H1 (cell line): Measurements from ENCODE around the gene PRKAB2. TPM values are rescaled to one million over a fixed set of nuclear protein-coding genes. Genes with fewer than 3 reads are reported as not detected.

Experiments used
- HDAC2 ChIP-seq, 2 experiments: fragments of 300-600 bp in 1 of 2; sonication (generic) in 1 of 2; IDR thresholded peaks; 2 replicates each; pipeline ENCODE4 v1.6.1; 2011 to 2012; ENCODE audit warnings: low read depth in 2 of 2, low read length in 2 of 2, mild to moderate bottlenecking in 2 of 2, moderate library complexity in 2 of 2, borderline replicate concordance in 1 of 2, inconsistent platforms in 1 of 2
- polyA plus RNA-seq, 7 experiments: library from polyadenylated mRNA; depleted of rRNA in 3 of 7; stranded (reverse) in 5 of 7; unstranded in 2 of 7; fragments of >200 nt in 5 of 7; fragments of 200-250 nt in 2 of 7; gene quantifications; 1 replicate in 5 of 7; 2 replicates in 1 of 7; 4 replicates in 1 of 7; pipeline versions ENCODE4 v1.2.1 to v1.2.3, GENCODE V29; 2011 to 2013; ENCODE audit warnings: missing spikeins in 2 of 7, mixed read lengths in 2 of 7
- total RNA-seq: library from RNA; stranded (reverse); fragmentation: NEBNext Ultra II Directional; extraction: Animal tissue kit (Norgen Biotek cat#: 25700); gene quantifications from 2 replicates; pipeline ENCODE4 v1.2.1, GENCODE V29; 2021
- TF ChIP-seq, protein P1 (sequence below), 3 experiments: IDR thresholded peaks; 1 replicate in 2 of 3; 2 replicates in 1 of 3; pipeline versions ENCODE4 v1.5.1 to v1.6.1; 2011; ENCODE audit warnings: low read length in 3 of 3, mild to moderate bottlenecking in 3 of 3, inconsistent platforms in 2 of 3, low read depth in 1 of 3, moderate library complexity in 1 of 3; ENCODE audit not compliant: insufficient read depth in 1 of 3; ENCODE audit errors: control extremely low read depth in 1 of 3

PRKAB2 gene
- total and polyA plus RNA-seq, 2 of the 8 experiments (the other 6 are each of a cell fraction or from before 2014, with no cell fraction given) = 15.0 to 18.9 TPM

- TF ChIP-seq, protein P1, sequence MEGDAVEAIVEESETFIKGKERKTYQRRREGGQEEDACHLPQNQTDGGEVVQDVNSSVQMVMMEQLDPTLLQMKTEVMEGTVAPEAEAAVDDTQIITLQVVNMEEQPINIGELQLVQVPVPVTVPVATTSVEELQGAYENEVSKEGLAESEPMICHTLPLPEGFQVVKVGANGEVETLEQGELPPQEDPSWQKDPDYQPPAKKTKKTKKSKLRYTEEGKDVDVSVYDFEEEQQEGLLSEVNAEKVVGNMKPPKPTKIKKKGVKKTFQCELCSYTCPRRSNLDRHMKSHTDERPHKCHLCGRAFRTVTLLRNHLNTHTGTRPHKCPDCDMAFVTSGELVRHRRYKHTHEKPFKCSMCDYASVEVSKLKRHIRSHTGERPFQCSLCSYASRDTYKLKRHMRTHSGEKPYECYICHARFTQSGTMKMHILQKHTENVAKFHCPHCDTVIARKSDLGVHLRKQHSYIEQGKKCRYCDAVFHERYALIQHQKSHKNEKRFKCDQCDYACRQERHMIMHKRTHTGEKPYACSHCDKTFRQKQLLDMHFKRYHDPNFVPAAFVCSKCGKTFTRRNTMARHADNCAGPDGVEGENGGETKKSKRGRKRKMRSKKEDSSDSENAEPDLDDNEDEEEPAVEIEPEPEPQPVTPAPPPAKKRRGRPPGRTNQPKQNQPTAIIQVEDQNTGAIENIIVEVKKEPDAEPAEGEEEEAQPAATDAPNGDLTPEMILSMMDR (IDR thresholded peaks at IDR 0.05; ENCODE audit: control extremely low read depth in 1 of 3, insufficient read depth in 1 of 3, low read depth in 1 of 3, low read length in 3 of 3) = no peak
- no peak for TF ChIP-seq HDAC2 (IDR thresholded peaks at IDR 0.05; ENCODE audit: borderline replicate concordance in 1 of 2, low read depth in 2 of 2, low read length in 2 of 2)
These were observed 60.7 kb downstream of the PRKAB2 start (continued) for GRCh38 chr1:147111381-147112130.
